Heart left ventricle (tissue), 13 donors: ENCODE measurements around the gene NCBP2.

Source experiments
- CTCF ChIP-seq, 12 donors: fragments of 200-600 bp; sonication (generic) in 4 of 12; IDR thresholded peaks; one replicate each; pipeline versions ENCODE4 v1.5.0 to v1.8.0; 2018 to 2022; ENCODE audit warnings: antibody characterized with exemption in 12 of 12, mild to moderate bottlenecking in 5 of 12
- POLR2A ChIP-seq, 2 donors: fragments of 450-650 bp; IDR thresholded peaks; one replicate each; pipeline ENCODE4 v1.6.1; 2017; ENCODE audit warnings: antibody characterized with exemption in 2 of 2, mild to moderate bottlenecking in 2 of 2, moderate library complexity in 2 of 2
- donor health status: ischemic (EF 13 %, LVEDD 7.1; RV severe dilation, severe dysfunction).
- donor health status: DM: no; HTN: yes; CAD: no.
- donor health status: DM: no; HTN: no; CAD: no.
- donor health status: ischemic (EF 25% LVEDD 6.9; RV normal size, moderate dysfunction).
- donor health status: ischemic (EF 25% LVEDD 5.7; RV mildly dilated, moderate dysfunction).
- donor health status: ischemic (EF 35%, LVEDD 5.7; RV mildly dilated, moderate dysfunction).
- donor health status: nonischemic (EF 11% LVEDD 7.7; RV severe dilation, severe dysfunction).
- donor health status: DM: yes; HTN: yes; CAD: no.
- donor health status: PGD.
- donor health status: ischemic (EF 29% LVEDD 5.4; RV normal size, mild dysfunction).
- donor health status: nonischemic (EF 23%, LVEDD 6.1; RV moderate dilation, normal function).

- TF ChIP-seq CTCF (IDR thresholded peaks at IDR 0.05) (no peak), POLR2A (IDR thresholded peaks at IDR 0.05) (no peak)
Observed at GRCh38 chr3:196938124-196938523, 4.2 kb downstream of the NCBP2 start.
